SK-N-SH treated with all-trans-retinoic acid at 6 μM for 48 hours (cell line): Measurements from ENCODE around the gene OXGR1.

Source experiments
- ATAC-seq: fragments of 200-7000 bp; cut with Tn5 transposase; 3 replicates; pipeline ENCODE4 v1.9.1; 2020; ENCODE audit warnings: mild to moderate bottlenecking, moderate library complexity
- ARNTL ChIP-seq: fragments of 450-650 bp; formaldehyde crosslinking; IDR thresholded peaks from 2 replicates; pipeline ENCODE4 v1.5.0; 2020; ENCODE audit warnings: low read depth, mild to moderate bottlenecking, moderate library complexity, borderline replicate concordance
- BACH2 ChIP-seq: fragments of 250-450 bp; sonication (Bioruptor Pico); IDR thresholded peaks from 2 replicates; pipeline ENCODE4 v1.9.0; 2021; ENCODE audit warnings: mild to moderate bottlenecking, borderline replicate concordance
- CREB5 ChIP-seq: fragments of 250-450 bp; sonication (Bioruptor Pico); IDR thresholded peaks from 2 replicates; pipeline ENCODE4 v1.5.1; 2020; ENCODE audit warnings: low read depth, mild to moderate bottlenecking, moderate library complexity
- CSDC2 ChIP-seq: fragments of 250-450 bp; sonication (Bioruptor Pico); IDR thresholded peaks from 2 replicates; pipeline ENCODE4 v1.5.0; 2020; ENCODE audit warnings: mild to moderate bottlenecking, moderate library complexity
- ESRRG ChIP-seq: fragments of 250-450 bp; sonication (Bioruptor Pico); IDR thresholded peaks from 2 replicates; pipeline ENCODE4 v1.6.1; 2021; ENCODE audit warnings: mild to moderate bottlenecking
- GLIS3 ChIP-seq: fragments of 250-450 bp; sonication (Bioruptor Pico); IDR thresholded peaks from 2 replicates; pipeline ENCODE4 v1.5.0; 2020; ENCODE audit warnings: mild to moderate bottlenecking, moderate library complexity
- ISL1 ChIP-seq: fragments of 250-450 bp; sonication (Bioruptor Pico); IDR thresholded peaks from 2 replicates; pipeline ENCODE4 v2.1.2; 2022; ENCODE audit warnings: mild to moderate bottlenecking, moderate library complexity
- OSR1 ChIP-seq: fragments of 250-450 bp; sonication (Bioruptor Pico); IDR thresholded peaks from 2 replicates; pipeline ENCODE4 v1.8.0; 2022; ENCODE audit warnings: moderate library complexity, mild to moderate bottlenecking, inconsistent platforms
- PATZ1 ChIP-seq: fragments of 250-450 bp; sonication (Bioruptor Pico); IDR thresholded peaks from 2 replicates; pipeline ENCODE4 v1.8.0; 2020; ENCODE audit warnings: mild to moderate bottlenecking, moderate library complexity, borderline replicate concordance
- POU6F1 ChIP-seq: fragments of 250-450 bp; sonication (Bioruptor Pico); IDR thresholded peaks from 2 replicates; pipeline ENCODE4 v1.8.0; 2021; ENCODE audit warnings: low read depth, mild to moderate bottlenecking, moderate library complexity, borderline replicate concordance
- PPARA ChIP-seq: fragments of 250-450 bp; sonication (Bioruptor Pico); IDR thresholded peaks from 2 replicates; pipeline ENCODE4 v1.5.0; 2020; ENCODE audit warnings: mild to moderate bottlenecking, borderline replicate concordance
- SNAI2 ChIP-seq: fragments of 250-450 bp; sonication (Bioruptor Pico); IDR thresholded peaks from 2 replicates; pipeline ENCODE4 v1.5.0; 2020; ENCODE audit warnings: mild to moderate bottlenecking, moderate library complexity
- TOX ChIP-seq: fragments of 250-450 bp; sonication (Bioruptor Pico); IDR thresholded peaks from 2 replicates; pipeline ENCODE4 v1.8.0; 2021; ENCODE audit warnings: mild to moderate bottlenecking, moderate library complexity, borderline replicate concordance
- TSHZ2 ChIP-seq: fragments of 250-450 bp; sonication (Bioruptor Pico); IDR thresholded peaks from 2 replicates; pipeline ENCODE4 v1.5.0; 2020; ENCODE audit warnings: mild to moderate bottlenecking, moderate library complexity
- ZC3H10 ChIP-seq: fragments of 250-450 bp; sonication (Bioruptor Pico); IDR thresholded peaks from 2 replicates; pipeline ENCODE4 v1.5.1; 2021; ENCODE audit warnings: mild to moderate bottlenecking, moderate library complexity
- ZFP3 ChIP-seq: fragments of 250-450 bp; sonication (Bioruptor Pico); IDR thresholded peaks from 2 replicates; pipeline ENCODE4 v1.5.0; 2020; ENCODE audit warnings: mild to moderate bottlenecking, moderate library complexity
- ZFP30 ChIP-seq: fragments of 450-650 bp; formaldehyde crosslinking; IDR thresholded peaks from 2 replicates; pipeline ENCODE4 v1.5.0; 2022; ENCODE audit warnings: mild to moderate bottlenecking, moderate library complexity
- ZNF565 ChIP-seq: fragments of 450-650 bp; formaldehyde crosslinking; conservative IDR thresholded peaks from 2 replicates; pipeline ENCODE4 v1.5.0; 2020; ENCODE audit warnings: low read depth, mild to moderate bottlenecking, moderate library complexity
- ZNF70 ChIP-seq: fragments of 450-650 bp; formaldehyde crosslinking; IDR thresholded peaks from 2 replicates; pipeline ENCODE4 v1.5.0; 2020; ENCODE audit warnings: mild to moderate bottlenecking, moderate library complexity

Gene OXGR1

GRCh38 chr13:97019236-97019635 lies 25.0 kb upstream of the OXGR1 start:
- no peak for TF ChIP-seq BACH2 (CRISPR knock-in tag)

GRCh38 chr13:97018029-97018819 lies 23.9 kb upstream of the OXGR1 start:
- no peak for TF ChIP-seq ISL1 (CRISPR knock-in tag)
- TF ChIP-seq SNAI2: no peak
- no peak for TF ChIP-seq PATZ1
- TF ChIP-seq PPARA (CRISPR knock-in tag): no peak
- TF ChIP-seq CREB5: no peak
- no peak for TF ChIP-seq POU6F1
- no peak for TF ChIP-seq TOX (CRISPR knock-in tag)
- TF ChIP-seq ZNF565 (CRISPR knock-in tag): no peak
- TF ChIP-seq ZFP3 (CRISPR knock-in tag): no peak
- TF ChIP-seq TSHZ2: no peak
- no peak for TF ChIP-seq CSDC2
- no peak for TF ChIP-seq GLIS3
- peak; percentile 95 for ATAC-seq

More at GRCh38 chr13:97019236-97019635, 25.0 kb upstream of the OXGR1 start:
- no peak for ATAC-seq

- TF ChIP-seq ZFP3 (CRISPR knock-in tag) (no peak), ZC3H10 (CRISPR knock-in tag) (no peak), CSDC2 (no peak), TSHZ2 (no peak), PPARA (CRISPR knock-in tag) (no peak)
- no peak for ATAC-seq
Observed at GRCh38 chr13:97017322-97017721, 23.0 kb upstream of the OXGR1 start.

GRCh38 chr13:97015661-97016350 lies 21.5 kb upstream of the OXGR1 start:
- ATAC-seq: no peak
- TF ChIP-seq TSHZ2 (no peak), PPARA (CRISPR knock-in tag) (no peak), ISL1 (CRISPR knock-in tag) (no peak), ZFP30 (CRISPR knock-in tag) (no peak), ZNF70 (CRISPR knock-in tag) (no peak), GLIS3 (no peak), ARNTL (CRISPR knock-in tag) (no peak), PATZ1 (no peak), TOX (CRISPR knock-in tag) (no peak), ESRRG (no peak), OSR1 (CRISPR knock-in tag) (no peak)
